Measurements from ENCODE around the gene NTN1.

Gene NTN1

DNA sequence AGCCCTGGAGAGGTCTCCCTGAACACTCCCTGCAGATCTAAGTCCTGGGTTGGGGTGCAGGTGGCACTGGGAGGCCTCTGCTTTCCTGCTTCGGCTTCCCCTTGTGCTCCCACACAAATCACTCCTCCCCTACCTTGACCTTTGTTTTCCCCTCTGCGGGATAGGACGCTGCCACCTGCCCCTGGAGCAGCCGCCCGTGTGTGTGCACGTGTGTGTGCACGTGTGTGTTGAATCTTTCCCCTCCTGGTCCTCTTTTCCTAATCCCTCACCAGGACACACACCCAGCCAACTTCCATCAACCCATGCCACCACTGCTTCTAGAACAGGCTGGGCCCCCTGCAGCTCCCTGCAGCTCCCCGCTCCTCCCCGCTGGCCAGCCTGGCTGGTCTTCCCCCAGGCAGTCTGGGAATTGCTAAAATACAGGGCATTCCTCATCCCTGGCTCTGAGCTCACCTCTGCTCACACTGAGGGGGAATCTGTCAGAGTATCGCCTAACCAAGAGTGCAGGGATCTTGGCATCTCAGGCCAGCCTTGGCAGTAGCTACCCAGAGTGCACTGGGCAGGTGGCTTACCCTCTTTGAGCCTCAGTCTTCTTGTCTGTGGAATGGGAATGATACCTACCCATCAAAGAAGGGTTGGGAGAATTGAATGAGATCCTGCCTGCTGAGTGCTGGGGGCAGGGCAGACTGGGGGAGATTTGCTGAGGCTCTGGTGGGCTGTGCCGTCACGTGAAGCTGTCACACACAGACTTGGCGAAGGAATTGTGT is 198.5 kb downstream of the NTN1 start:
- Histone ChIP-seq H3K27me3 (no peaks in the 10 kb centered on the region), H3K4me3 (no peak overlapping the region), H3K4me1 (peaks cover 14% of the 10 kb centered on the region; the same call in 1 of the 2 replicates), H3K27ac (no peak overlapping the region), H3K4me2 (no peak overlapping the region), H3K36me3 (no peaks in the 10 kb centered on the region), H3K9ac (no peak overlapping the region), H3K9me3 (peaks cover 24% of the 10 kb centered on the region), H4K20me1 (no peaks in the 10 kb centered on the region)
- no peak for TF ChIP-seq Cebpa-rat (IDR thresholded peaks at IDR 0.05)

DNA sequence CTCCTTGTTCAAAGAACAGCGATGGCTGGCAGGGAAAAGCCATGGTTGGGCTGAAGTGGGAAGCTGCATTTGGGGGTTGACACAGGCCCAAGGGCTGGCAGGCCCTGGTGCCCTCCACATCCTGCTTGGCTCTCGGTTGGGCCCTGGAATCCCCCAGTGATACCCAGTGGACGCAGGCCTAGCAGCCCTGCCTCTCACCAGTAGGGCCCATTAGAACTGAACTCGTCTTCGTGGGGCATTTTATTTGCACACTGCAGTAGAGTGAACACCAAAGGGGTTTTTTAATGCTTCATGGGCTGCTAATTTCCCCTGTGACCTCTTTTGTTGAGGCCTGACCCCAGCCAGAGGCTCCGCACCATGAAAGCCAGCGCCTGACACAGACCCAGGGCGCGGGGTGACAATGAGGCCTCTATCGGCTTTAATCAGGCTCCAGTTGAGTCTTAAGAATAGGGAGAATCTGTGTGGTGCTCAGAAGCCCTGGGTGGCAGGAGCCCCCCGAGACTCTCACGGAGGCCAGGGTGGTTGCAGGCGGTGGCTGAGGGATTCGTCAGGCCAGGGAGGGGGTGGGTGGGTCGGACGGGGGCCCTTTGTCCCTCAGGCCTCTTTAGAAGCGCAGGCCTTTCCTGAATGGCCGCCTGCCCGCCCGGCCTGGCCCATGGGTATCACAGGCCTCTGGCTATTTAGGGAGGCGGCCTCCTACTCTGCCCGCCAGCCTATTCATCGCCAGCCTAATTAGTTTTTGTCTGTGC is 199.3 kb downstream of the NTN1 start:
- Histone ChIP-seq H3K27me3 (no peaks in the 10 kb centered on the region), H3K36me3 (no peaks in the 10 kb centered on the region), H4K20me1 (no peaks in the 10 kb centered on the region), H3K4me3 (no peak overlapping the region), H3K9ac (no peak overlapping the region), H3K27ac (no peak overlapping the region), H3K9me3 (peaks cover 16% of the 10 kb centered on the region), H3K4me2 (peak overlapping the region; percentile 2; the same call in 1 of the 2 replicates), H3K4me1 (peaks cover 14% of the 10 kb centered on the region; the same call in 1 of the 2 replicates)
- no peak for TF ChIP-seq Cebpa-rat (IDR thresholded peaks at IDR 0.05)

DNA sequence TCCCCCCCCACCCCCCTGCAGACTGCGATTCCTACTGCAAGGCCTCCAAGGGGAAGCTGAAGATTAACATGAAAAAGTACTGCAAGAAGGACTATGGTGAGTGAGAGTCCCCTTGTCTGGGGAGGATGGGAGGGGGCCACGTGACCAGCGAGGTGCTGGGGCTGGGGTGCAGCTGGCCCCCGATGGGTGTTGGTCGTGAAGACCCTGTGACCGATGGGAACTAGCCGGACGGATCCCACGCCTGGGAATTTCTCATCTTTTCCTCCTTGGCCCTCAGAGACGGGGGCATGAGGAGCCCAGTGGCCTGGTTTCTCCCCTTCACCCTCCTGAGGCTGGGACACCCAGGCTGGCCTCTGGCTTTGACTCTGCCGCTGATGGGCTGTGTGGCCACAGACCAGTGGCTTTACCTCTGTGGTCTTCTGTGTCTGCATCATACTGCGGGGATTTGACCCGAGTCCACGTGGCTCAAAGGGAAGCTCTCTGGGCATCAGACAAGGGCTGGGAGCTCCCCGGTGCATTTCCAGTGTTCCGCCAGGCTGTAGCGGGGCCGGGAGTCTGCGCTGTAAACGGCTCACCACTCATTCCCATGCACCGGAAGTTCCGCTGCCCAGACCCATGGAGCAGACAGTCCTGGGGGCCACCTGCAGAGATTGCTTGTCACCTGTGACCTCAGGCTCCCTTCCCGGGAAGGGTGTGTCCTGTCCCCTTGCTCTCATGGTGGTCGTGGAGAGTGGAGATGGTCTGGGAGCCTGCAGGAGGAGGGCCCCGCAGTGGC is 200.0 kb downstream of the NTN1 start:
- no peak for TF ChIP-seq Cebpa-rat (IDR thresholded peaks at IDR 0.05)
- H3K4me1 ChIP-seq: peaks cover 14% of the 10 kb centered on the region; the same call in 1 of the 2 replicates
- H3K9me3 ChIP-seq: peaks cover 9% of the 10 kb centered on the region
- H3K27me3 ChIP-seq: no peaks in the 10 kb centered on the region
- H3K27ac ChIP-seq: no peak overlapping the region
- no peak overlapping the region for H3K4me3 ChIP-seq
- H3K36me3 ChIP-seq: no peaks in the 10 kb centered on the region
- no peaks in the 10 kb centered on the region for H4K20me1 ChIP-seq
- H3K4me2 ChIP-seq: no peak overlapping the region
- no peak overlapping the region for H3K9ac ChIP-seq

DNA sequence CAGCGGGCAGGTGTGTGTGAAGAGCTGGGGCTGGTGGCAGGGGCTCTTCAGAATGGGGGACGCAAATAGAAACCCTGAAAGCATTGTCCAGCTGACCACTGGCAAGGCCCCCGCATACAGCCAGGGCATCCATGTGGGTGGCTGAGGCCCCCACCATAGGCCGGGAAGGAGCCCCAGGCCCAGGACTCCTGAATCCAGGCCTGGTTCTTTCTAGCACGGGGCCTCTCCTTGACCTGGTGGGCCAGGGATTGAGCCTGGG is 200.5 kb downstream of the NTN1 start:
- H3K4me3 ChIP-seq: no peak overlapping the region

DNA sequence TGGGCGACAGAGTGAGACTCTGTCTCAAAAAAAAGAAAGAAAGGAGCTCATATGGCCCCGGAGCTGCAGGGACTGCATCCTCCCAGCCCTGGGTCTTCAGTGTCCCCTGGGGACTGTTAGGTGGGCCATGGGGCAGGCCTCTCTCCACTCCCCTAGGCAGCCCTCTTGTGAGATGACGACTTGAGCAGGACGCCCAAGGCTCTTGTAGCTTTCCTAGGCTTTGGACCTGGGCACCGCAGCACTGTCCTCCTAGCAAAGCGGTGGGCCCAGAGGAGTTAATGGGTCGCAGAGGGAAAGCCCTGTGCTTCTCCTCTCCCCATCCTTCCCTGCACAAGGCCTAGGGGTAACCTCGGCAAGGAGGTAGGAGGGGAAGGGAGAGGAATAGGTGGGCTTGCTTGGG is 202.2 kb downstream of the NTN1 start:
- no peaks in the 10 kb centered on the region for H4K20me1 ChIP-seq
- peak overlapping the region; percentile 22; the same call in 1 of the 2 replicates for H3K4me2 ChIP-seq
- H3K9me3 ChIP-seq: no peaks in the 10 kb centered on the region
- H3K27ac ChIP-seq: no peak overlapping the region
- no peak for TF ChIP-seq Cebpa-rat (IDR thresholded peaks at IDR 0.05)
- no peaks in the 10 kb centered on the region for H3K36me3 ChIP-seq
- peaks cover 24% of the 10 kb centered on the region for H3K4me1 ChIP-seq
- no peak overlapping the region for H3K9ac ChIP-seq
- no peaks in the 10 kb centered on the region for H3K27me3 ChIP-seq
- H3K4me3 ChIP-seq: no peak overlapping the region

More for the DNA sequence above, 200.5 kb downstream of the NTN1 start:
- Histone ChIP-seq H3K36me3 (no peaks in the 10 kb centered on the region), H3K9ac (no peak overlapping the region), H3K4me2 (no peak overlapping the region), H4K20me1 (no peaks in the 10 kb centered on the region), H3K9me3 (peaks cover 4% of the 10 kb centered on the region), H3K27ac (no peak overlapping the region), H3K4me1 (peaks cover 20% of the 10 kb centered on the region), H3K27me3 (no peaks in the 10 kb centered on the region)
- no peak for TF ChIP-seq Cebpa-rat (IDR thresholded peaks at IDR 0.05)

DNA sequence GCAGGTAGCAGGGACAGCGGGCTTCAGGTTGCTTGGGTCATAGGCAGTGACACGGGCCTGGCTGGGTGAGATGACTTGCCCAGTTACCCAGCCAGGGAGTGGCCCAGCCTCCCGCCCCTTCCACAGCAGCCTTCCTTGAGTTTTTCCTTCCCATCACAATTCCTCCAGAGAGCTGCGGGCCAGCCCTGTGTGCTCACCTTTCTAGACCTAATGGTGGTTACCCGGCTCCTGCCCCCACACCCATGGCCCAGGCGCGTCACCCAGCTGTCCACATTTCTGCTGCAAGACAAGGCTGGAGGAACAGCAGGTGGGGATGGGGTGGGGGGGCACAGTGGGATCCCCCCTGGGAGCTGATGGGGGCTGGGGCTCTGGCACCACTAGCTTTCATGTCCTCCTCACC is 203.2 kb downstream of the NTN1 start:
- H4K20me1 ChIP-seq: no peaks in the 10 kb centered on the region; the same call in 1 of the 2 replicates
- H3K9me3 ChIP-seq: no peaks in the 10 kb centered on the region
- no peak overlapping the region for H3K4me2 ChIP-seq
- TF ChIP-seq Cebpa-rat (IDR thresholded peaks at IDR 0.05): no peak
- no peak overlapping the region for H3K4me3 ChIP-seq
- no peak overlapping the region for H3K27ac ChIP-seq
- no peaks in the 10 kb centered on the region for H3K27me3 ChIP-seq
- peaks cover 24% of the 10 kb centered on the region for H3K4me1 ChIP-seq
- no peaks in the 10 kb centered on the region for H3K36me3 ChIP-seq
- no peak overlapping the region for H3K9ac ChIP-seq

DNA sequence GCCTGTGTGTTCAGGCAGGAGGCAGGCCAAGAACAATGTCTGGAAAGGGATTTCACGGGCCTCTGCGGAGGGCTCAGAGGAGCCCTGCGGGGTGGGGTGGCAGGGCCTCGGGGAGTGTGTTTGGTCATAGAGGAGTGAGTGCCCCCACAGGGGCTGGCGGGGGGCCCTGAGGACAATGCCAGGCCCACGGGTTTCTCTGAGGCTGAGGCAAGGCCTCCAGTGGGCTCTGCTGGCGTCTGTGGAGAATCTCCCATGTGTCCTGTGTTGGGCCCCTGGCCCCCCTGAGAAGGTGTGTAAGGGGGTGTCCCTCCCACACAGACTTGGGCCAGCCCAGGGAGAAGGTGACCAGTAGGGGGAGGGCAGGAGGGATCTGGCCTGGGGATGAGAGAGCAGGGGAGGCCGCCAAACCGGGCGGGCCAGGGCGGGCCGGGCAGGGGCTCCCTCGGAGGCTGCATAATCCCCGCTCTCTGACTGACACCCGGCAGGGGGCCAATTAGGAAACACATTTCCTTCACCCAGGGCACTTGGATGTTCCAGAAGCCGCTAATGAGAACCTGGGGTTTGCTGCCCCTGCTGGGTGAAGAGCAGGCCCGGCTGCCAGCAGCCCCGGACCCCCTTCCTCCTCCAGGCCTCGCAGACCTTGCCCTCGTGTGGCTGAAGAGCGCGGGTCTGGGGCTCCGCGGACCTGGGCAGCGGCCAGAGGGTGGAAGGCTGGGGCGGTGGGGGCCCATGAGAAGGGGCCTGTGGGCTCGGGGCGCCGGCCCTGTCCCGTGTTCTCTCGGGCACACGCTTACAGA is 204.2 kb downstream of the NTN1 start:
- Histone ChIP-seq H3K4me2 (no peak overlapping the region), H3K36me3 (no peaks in the 10 kb centered on the region), H3K9ac (no peak overlapping the region), H4K20me1 (peaks cover 1% of the 10 kb centered on the region; the same call in 1 of the 2 replicates), H3K9me3 (no peaks in the 10 kb centered on the region), H3K27me3 (no peaks in the 10 kb centered on the region), H3K4me1 (peaks cover 22% of the 10 kb centered on the region), H3K27ac (no peak overlapping the region), H3K4me3 (no peak overlapping the region)
- TF ChIP-seq Cebpa-rat (IDR thresholded peaks at IDR 0.05): no peak

DNA sequence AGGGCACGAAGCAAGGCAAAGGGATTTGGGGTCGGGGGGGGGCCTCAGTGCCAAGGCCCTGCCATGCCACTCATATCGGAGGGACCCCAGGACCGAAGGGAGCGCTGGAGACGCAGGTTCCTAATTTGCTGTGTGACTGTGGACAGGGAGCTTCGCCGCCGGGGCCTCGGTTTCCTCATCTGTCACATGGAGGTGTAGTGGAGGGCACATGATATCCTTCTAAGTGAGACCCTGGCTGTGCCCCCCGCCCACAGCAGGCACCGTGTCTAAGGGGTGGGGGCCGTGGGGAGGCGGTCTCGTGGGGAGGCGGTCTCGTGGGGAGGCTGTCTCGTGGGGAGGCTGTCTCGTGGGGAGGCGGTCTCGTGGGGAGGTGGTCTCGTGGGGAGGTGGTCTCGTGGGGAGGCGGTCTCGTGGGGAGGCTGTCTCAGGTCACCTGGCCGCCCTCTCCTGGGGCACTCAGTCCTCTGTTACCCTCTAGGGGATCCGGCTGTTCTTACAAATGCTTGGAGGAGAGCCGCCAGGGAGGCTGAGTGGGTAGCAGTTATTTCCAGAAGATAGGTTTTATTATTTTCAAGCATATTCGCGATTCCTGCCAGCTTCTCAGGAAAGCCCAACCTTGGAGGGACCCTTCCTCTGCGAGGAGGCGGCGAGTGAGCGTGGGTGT is 205.0 kb downstream of the NTN1 start:
- peak overlapping the region; percentile 47 for H3K4me2 ChIP-seq

DNA sequence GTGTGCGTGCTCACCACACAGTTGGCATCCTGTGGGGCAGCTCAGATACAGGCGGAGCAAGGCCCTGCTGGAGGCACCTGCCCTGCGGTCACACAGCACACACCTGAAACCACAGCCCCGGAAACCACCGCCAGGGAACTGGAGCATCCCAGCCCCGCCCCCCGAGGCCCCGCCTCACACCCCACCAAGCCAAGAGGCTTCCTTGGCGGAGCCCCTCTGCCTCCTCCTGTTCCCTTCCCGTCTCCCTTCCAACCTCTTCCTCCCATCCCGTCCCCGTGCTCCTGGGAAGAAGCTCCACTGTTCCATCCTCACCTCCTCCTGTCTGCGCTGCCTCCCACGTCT is 205.5 kb downstream of the NTN1 start:
- H3K9ac ChIP-seq: no peak overlapping the region
- H3K4me1 ChIP-seq: peaks cover 20% of the 10 kb centered on the region
- H3K27ac ChIP-seq: no peak overlapping the region
- peak overlapping the region; percentile 47 for H3K4me2 ChIP-seq
- H3K4me3 ChIP-seq: no peak overlapping the region
- no peaks in the 10 kb centered on the region for H3K36me3 ChIP-seq
- peaks cover 14% of the 10 kb centered on the region; the same call in 1 of the 2 replicates for H4K20me1 ChIP-seq
- no peak for TF ChIP-seq Cebpa-rat (IDR thresholded peaks at IDR 0.05)
- H3K9me3 ChIP-seq: no peaks in the 10 kb centered on the region
- peaks cover 8% of the 10 kb centered on the region for H3K27me3 ChIP-seq

More for the DNA sequence above, 205.0 kb downstream of the NTN1 start:
- Histone ChIP-seq H3K27ac (no peak overlapping the region), H3K4me3 (no peak overlapping the region), H3K4me1 (peaks cover 20% of the 10 kb centered on the region), H4K20me1 (peaks cover 9% of the 10 kb centered on the region; the same call in 1 of the 2 replicates), H3K36me3 (no peaks in the 10 kb centered on the region), H3K9ac (no peak overlapping the region), H3K27me3 (peaks cover 3% of the 10 kb centered on the region; the same call in 1 of the 2 replicates), H3K9me3 (no peaks in the 10 kb centered on the region)
- no peak for TF ChIP-seq Cebpa-rat (IDR thresholded peaks at IDR 0.05)
